Psoas muscle (tissue), 8 donors: ENCODE measurements around the gene ZNF646. TPM values are rescaled to one million over a fixed set of nuclear protein-coding genes. Genes with fewer than 3 reads are reported as not detected.

Experiments
- ATAC-seq, 4 donors: fragments of 200-7000 bp; cut with Tn5 transposase; one replicate each; pipeline ENCODE4 v1.9.1; 2020; ENCODE audit warnings: moderate library complexity in 3 of 4, mild to moderate bottlenecking in 2 of 4
- DNase-seq, 2 donors: peaks; one replicate each; pipeline ENCODE4 v3.0.0-alpha.2; 2020
- H3K27ac ChIP-seq: fragments of 200-600 bp; one replicate; pipeline ENCODE4 v1.8.0; 2022
- H3K27me3 ChIP-seq, 3 donors: fragments of 200-600 bp in 1 of 3; one replicate each; pipeline versions ENCODE4 v1.6.1 to v1.8.0; 2013 to 2022; ENCODE audit warnings: low read length in 2 of 3, mild to moderate bottlenecking in 2 of 3, moderate library complexity in 1 of 3; ENCODE audit not compliant: insufficient read depth in 3 of 3
- H3K36me3 ChIP-seq, 2 donors: fragments of 200-600 bp in 1 of 2; one replicate each; pipeline versions ENCODE4 v1.6.1 to v1.8.0; 2013 to 2022; ENCODE audit warnings: low read depth in 1 of 2, mild to moderate bottlenecking in 1 of 2, moderate library complexity in 1 of 2; ENCODE audit not compliant: insufficient read depth in 1 of 2
- H3K4me1 ChIP-seq: fragments of 200-600 bp; one replicate; pipeline ENCODE4 v1.8.0; 2022
- H3K4me3 ChIP-seq: fragments of 200-600 bp; one replicate; pipeline ENCODE4 v1.8.0; 2022; ENCODE audit warnings: mild to moderate bottlenecking
- H3K9me3 ChIP-seq: fragments of 200-600 bp; one replicate; pipeline ENCODE4 v1.8.0; 2022
- CTCF ChIP-seq: fragments of 200-600 bp; IDR thresholded peaks from one replicate; pipeline ENCODE4 v1.8.0; 2022; ENCODE audit warnings: antibody characterized with exemption
- WGBS, 3 donors: extraction: QIAGEN DNeasy Blood & Tissue Kit; methylation state at CpG; one replicate each; pipeline versions ENCODE4 v1.1.6 to v1.1.7; 2013; 5-methylcytosine and 5-hydroxymethylcytosine counted together
- intact Hi-C, 2 donors: fragments of 100-400 bp; cut with DNase I; formaldehyde crosslinking; loops; one replicate each; pipeline versions ENCODE4 v1.11.0 to v1.14.2; 2022
- long read RNA-seq, 2 donors: library from polyadenylated mRNA; unstranded; transcript quantifications; one replicate each; pipeline ENCODE4 v2.0.0, GENCODE V29; 2021
- polyA plus RNA-seq, 3 donors: library from polyadenylated mRNA; stranded (reverse); fragments of 200-250 nt; gene quantifications; one replicate each; pipeline ENCODE4 v1.2.3, GENCODE V29; 2013
- total RNA-seq, 4 donors: library from RNA; stranded (reverse); fragmentation: NEBNext Ultra II Directional in 2 of 4; extraction: Animal tissue kit (Norgen Biotek cat#: 25700) in 2 of 4; gene quantifications; one replicate each; pipeline versions ENCODE4 v1.2.1 to v1.2.4, GENCODE V29; 2021 to 2023
- donor health status: healthy with polysubstance abuse.
- donor health status: DM: no; HTN: no; CAD: no; lungs with moderate emphysema.
- donor health status: Bipolar disorder and iron deficiency.
- donor health status: healthy.
- donor health status: DM: yes; HTN: yes; CAD: no.
- donor health status: DM: no; HTN: no; CAD: no.
- donor health status: DM: no; HTN: no; CAD: no.
- donor health status: DM: yes; HTN: yes; CAD: no.

The ZNF646 gene
- total RNA-seq (10 to 100 TPM in 2 of 4 donors, 1 to 10 TPM in 2; 8.4 to 22.6 (median 12.3) TPM), polyA plus RNA-seq (10 to 100 TPM in 1 of 3 donors, 1 to 10 TPM in 2; 4.0 to 20.8 (median 5.9) TPM)
- long read RNA-seq, donor 1, full-length matches to known transcripts, result 1 of 4 reads
- long read RNA-seq, donor 1, partial matches to known transcripts, result 3 of 4 reads
- long read RNA-seq, donor 1, other reads (novel, unspliced or antisense), result 0 of 4 reads
- long read RNA-seq, donor 2, full-length matches to known transcripts, result 12 of 30 reads
- long read RNA-seq, donor 2, partial matches to known transcripts, result 18 of 30 reads
- long read RNA-seq, donor 2, other reads (novel, unspliced or antisense), result 0 of 30 reads

GRCh38 chr16:31073970-31074813, at the start of gene ZNF646, which contains the start of gene ZNF668:
Gene ZNF646, plus strand, starts transcription at chr16:31074422. Its CDS starts 1,903 bp downstream, at chr16:31076325.
Gene ZNF668, minus strand, starts transcription at chr16:31074240. Its CDS starts 9,781 bp downstream, at chr16:31064459.
- DNase-seq, result peak; percentile 98 to 99
- ATAC-seq, result peak; percentile 92 to 93 (median 92)
- Histone ChIP-seq H3K9me3 (no peaks in the 10 kb centered on the region), H3K36me3 (peaks cover 0 to 38% of the 10 kb centered on the region in 2 donors), H3K27ac (peak within 1 kb of the TSS; percentile 97), H3K27me3 (no peaks in the 10 kb centered on the region), H3K4me3 (peak within 1 kb of the TSS; percentile 93), H3K4me1 (peaks cover 20% of the 10 kb centered on the region)
- no peak for TF ChIP-seq CTCF
- 0% methylated on average over 48 of the region's 48 CpGs for WGBS, 3 donors
- intact Hi-C loops, result loop anchor here (2.0 kb wide), 2 partner anchors 39 to 41 kb away; partner anchors contain the start of gene STX4 (in 1 of the 2)

- 73 to 86% (median 76%) methylated on average over 5 of the region's 5 CpGs for WGBS, 3 donors
- no peak for TF ChIP-seq CTCF
- Histone ChIP-seq H3K27ac (no peak overlapping the region), H3K4me3 (no peak overlapping the region), H3K36me3 (no peaks in the 10 kb centered on the region), H3K27me3 (no peaks in the 10 kb centered on the region), H3K9me3 (no peaks in the 10 kb centered on the region), H3K4me1 (no peaks in the 10 kb centered on the region)
- ATAC-seq (no peak), DNase-seq (no peak)
- intact Hi-C loops, result no loop called here
Observed at GRCh38 chr16:31025339-31025738, 48.9 kb upstream of the ZNF646 start.

GRCh38 chr16:31029272-31029671, 45.0 kb upstream of the ZNF646 start:
- intact Hi-C loops, result no loop called here
- no peaks in the 10 kb centered on the region for H3K36me3 ChIP-seq
- no peak overlapping the region for H3K27ac ChIP-seq
- ATAC-seq, result no peak
- TF ChIP-seq CTCF, result no peak
- no peak for DNase-seq
- H3K27me3 ChIP-seq, result no peaks in the 10 kb centered on the region
- WGBS, 3 donors, result 68 to 78% (median 68%) methylated on average over 5 of the region's 5 CpGs
- H3K4me3 ChIP-seq, result no peak overlapping the region
- no peaks in the 10 kb centered on the region for H3K9me3 ChIP-seq
- H3K4me1 ChIP-seq, result peaks cover 1% of the 10 kb centered on the region

- no peak for DNase-seq
- Histone ChIP-seq H3K36me3 (peaks cover 0 to 19% of the 10 kb centered on the region in 2 donors), H3K27me3 (no peaks in the 10 kb centered on the region), H3K4me1 (peaks cover 10% of the 10 kb centered on the region), H3K9me3 (no peaks in the 10 kb centered on the region), H3K4me3 (no peak overlapping the region), H3K27ac (peak overlapping the region; percentile 96)
- no peak for TF ChIP-seq CTCF
- WGBS, 3 donors, result 75 to 86% (median 79%) methylated on average over 4 of the region's 4 CpGs
- intact Hi-C loops, result loop anchor here in 1 of 2 donors (5.0 kb wide), 1 partner anchor 34 kb away; no protein-coding TSS in a partner anchor
- ATAC-seq, result no peak
Observed at GRCh38 chr16:31031276-31031675, 42.9 kb upstream of the ZNF646 start.
